Stimulated activated naive CD4-positive, alpha-beta T cell treated with Interleukin-2 at 50 U/mL for 16 hours (primary cell): Measurements from ENCODE around the gene ROR2.
A peak's percentile ranks its signal among the peaks of the same experiment; 100 is the strongest.

Experiments used
- DNase-seq: peaks from one replicate; lab custom pipeline; 2025; lab: John Stamatoyannopoulos, UW

The ROR2 gene

DNA sequence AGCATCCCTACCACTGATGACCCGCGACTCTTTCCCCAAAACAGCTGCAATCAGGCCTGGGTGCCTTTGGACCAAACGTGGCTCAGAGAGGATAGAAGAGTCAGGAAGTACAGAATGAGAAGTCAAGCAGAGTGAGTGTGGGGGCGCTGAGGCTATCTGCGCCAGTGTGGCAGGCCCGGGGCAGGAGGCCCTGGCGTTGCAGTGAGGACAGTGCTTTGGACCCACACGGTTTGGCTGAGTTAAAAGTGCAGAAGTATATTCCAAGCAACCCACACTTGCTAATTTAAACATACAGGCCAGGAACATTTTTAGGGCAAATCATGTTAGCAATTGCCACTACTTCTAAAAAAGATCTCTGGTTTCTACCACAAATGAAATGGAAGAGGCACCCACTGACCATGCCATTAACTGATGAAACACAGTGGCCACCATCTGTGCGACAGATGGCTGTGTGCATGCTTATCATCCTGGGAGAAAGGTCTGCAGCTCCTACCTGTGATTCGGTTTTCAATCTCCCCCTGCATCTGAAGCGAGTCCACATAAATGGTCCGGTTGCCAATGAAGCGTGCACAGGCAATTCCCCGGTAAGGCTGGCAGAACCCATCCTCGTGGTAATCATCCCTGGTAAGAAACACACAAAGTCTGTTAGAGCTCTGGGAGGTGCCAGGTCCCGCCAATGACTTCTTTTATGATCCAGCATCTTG is 213.0 kb downstream of the ROR2 start:
- no peak for DNase-seq

DNA sequence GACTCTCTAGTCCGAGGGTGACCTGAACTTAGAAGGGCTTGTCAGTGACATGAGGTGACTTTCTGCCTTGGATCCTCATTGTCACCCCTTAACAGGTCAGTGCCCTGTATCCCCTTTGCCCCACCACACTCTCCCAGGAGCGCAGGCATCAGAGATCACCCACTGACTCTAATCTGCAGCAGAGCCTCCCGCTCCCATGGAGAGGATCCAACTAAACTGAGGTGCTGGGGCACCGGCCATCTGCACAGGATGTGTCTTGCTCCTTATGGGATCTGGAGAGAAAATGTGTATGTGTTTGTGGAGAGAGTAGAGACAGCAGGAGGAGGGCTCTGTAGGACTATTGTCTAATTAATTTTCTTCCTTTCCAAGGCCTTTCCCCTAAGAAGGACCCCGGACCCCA is 213.7 kb downstream of the ROR2 start:
- no peak for DNase-seq

DNA sequence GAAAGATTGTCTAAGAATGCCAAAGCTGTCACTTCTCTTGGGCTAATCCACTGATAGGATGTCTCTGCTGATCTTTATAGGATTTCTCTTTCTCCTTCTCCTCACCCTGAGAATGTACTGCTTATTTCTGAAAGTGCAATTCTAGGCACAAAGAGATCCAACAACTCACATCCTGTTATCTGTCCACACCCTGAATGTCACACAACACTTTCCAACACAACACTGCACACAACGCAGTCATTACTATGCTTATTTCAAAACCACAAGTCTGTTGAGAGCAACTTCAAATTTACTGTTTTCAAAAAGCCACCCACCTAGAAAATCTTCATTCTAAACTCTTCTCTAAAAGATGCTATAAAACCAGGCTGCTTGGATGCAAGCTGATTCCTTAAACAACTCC is 215.0 kb downstream of the ROR2 start:
- no peak for DNase-seq

DNA sequence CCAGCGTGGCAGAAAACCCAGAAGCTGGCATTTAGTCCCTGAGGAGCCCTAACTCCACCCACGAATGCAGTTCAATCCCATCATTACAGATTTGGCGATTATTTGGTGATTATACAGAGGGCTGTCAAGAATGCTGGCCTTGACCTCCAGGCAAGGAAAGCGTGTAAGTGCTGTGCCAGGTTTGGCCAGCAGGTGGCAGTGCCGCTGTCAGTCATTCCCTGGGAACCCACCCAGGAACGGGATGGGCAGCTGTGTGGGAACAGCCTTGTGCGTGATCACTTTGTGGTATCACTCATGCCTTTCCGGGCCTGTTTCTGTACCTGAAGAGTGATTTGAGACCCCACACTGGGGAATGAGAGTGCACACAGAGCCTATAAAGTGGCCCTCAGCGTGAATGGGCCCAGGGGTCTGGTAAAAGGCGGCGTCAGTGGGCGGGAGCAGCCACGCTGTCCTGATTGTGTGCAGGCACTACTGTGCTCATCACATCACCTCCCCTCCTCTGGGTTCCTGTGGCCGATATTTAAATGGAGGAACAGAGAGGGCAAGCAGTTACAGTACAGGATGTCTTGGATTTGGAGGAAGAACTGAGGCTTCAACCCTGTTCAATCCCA is 215.6 kb downstream of the ROR2 start:
- peak; percentile 37 for DNase-seq

DNA sequence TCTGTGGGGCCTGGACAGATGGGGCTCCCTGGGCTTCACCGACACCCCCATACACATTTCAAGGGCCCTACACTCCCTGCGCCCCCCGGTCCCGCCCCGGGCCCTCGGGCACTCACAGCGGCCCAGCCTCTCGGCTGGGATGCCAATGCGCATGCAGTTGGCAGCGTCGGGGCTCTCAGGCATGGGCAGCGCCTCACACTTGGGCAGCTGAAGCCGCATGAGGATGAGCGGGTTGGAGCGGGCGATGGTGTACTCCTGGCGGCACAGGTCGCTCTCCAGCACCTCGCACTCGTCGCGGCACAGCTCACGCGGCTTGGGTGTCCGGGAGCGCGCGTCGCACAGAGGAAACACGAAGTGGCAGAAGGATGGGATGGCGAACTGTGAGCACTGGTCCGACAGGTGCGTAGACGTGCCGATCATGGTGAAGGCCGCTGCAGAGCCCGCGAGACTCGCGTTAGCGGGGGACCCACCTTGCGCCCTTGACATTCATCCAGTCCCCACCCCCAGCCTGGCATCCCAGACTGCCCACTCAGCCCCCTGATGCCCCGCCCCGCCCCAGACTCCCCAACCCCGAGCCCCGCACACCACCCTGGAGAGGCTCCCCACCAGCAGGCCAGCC is 216.9 kb downstream of the ROR2 start:
- DNase-seq, result no peak

DNA sequence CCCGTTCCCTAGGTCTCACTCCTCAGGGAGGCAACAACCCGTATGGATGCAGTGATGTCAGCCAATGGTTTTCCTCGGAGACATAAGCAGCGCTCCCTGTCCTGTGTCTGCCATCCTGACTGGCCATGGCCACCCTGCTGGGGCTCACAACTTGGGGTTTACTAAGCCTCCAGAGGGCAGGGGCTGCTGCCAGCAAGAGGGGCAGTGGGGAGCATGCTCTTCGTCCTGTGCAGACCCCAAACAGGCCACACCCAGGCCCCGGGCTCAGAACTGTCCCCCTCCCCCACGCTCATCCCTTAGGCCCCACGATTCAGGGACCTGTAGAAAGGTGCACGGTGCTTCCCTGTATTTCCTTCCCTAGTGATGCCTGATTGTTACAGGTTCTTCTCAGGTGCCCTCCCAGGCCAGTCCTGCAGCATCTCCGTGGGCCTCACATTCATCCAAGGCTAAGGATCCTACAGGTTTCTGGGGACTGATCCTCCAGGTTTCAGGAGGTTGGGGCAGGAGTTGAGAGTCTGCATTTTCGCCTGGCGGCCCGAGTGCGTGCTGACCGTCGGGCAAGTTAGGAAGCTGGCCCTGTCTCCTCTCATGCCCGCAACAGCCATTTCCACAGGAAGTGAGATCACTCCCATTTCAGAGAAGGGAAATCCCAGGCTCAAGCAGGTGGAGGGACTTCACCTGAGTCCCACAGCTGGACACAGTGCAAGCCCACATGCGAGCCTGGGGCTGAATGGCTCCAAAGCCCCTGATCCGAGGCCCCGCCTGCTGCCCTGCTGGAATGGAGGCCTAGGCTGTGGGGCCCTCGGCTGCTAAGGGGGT is 217.6 kb downstream of the ROR2 start:
- DNase-seq, result no peak

DNA sequence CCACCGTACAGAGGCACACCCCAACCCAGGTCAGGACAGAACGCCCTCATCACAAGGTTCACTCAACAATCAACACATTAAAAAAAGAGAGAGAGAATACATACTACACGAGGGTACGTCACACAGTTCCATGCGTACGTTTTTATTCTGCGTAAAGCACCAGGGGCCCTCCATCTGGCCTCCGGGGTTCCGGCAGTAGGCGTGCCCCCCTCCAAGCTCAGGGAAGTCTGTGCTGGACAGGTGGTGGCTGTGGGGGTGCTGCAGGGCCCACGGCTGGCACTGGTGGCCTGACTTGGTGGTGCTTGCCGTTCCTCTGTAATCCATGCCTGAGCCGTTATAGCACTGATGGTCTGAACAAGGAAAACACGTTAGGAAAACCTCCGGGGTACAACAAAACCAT is 219.2 kb downstream of the ROR2 start:
- no peak for DNase-seq

DNA sequence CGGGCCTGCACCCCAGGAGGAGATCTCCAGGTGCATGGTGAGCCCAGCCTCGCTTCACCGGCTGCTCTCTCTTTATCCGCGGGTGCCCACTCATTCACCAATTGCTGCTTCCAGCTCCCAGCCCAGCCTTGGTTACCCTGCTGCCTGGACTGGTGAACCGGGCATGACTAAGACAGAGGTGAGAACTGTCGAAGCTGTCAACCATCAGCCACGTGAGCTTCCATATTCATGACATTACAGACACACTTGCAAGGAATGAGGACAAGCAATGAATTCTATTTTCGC is 220.5 kb downstream of the ROR2 start:
- no peak for DNase-seq

DNA sequence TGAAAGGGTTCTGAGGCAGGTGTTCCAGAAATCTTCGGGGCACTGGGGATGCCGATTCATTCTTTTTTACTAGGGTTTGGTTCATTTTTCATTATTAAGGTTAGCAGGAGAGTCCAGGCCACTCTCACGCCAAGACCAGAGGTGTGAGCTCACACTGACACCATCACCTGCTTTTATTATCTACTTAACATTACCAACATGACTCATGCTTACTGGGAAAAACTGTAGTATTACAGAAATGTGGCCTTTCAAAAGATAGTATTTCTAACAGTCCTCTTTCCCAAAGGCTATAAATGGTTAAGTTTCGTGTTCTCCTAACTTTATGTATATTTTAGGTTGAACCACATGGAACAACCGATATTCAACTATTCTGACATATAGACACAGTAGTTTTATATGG is 222.1 kb downstream of the ROR2 start:
- DNase-seq, result no peak

DNA sequence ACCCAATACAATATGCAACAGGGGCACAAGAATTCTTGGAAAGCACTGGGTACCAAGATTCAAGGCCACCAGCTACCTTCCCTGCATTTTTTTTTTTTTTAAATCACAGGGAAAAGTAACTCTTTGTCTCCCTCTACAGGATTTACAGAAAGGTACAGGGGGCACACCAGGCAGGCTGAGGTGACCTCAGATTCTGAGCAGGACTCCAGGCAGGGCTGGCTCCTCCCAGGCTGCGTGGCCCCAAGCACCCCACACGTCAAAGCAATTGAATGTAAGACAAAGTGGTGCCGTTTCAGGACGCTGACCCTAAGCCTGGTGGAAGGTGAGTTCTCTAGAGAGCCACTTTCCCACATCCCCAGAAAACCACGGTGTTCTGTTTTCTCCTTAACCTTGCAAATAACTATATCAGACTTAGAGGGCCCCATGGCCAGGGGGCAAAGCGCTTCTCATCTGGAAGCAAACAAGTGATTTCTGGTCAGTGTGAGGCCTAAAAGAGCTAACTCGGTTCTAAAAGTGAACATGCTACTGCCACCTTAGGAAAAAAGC is 222.6 kb downstream of the ROR2 start:
- no peak for DNase-seq

DNA sequence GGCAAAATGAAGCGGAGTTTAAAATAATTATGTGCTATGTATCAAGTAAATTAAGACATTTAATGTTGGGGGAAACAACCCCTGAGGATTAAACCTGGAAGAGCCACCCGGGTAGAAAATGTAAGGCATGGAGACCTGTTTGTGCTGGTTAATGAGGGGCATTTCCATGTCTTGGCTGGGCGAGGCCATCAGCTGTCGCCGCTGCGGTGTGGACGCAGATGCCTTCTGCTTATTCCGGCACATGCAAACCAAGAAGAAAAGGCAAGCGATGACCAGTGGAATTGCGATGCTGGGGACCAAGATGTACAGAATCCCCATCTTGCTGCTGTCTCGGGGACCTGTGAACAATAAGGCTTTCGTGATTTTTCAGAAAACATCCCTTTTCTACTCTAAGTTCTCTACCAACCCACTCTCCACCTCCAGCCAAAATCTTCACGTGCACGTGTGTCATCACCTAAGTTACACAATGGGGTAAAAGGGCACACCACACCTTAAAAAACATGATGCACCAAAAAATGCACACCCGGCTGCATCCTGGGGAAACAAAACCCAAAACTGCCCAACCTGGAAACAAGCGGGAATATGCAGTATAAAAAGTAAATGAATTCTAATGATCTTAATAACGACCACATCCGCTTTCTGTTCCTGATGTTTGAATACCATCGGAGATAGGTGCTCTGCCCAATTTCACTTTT is 223.5 kb downstream of the ROR2 start:
- DNase-seq, result no peak

DNA sequence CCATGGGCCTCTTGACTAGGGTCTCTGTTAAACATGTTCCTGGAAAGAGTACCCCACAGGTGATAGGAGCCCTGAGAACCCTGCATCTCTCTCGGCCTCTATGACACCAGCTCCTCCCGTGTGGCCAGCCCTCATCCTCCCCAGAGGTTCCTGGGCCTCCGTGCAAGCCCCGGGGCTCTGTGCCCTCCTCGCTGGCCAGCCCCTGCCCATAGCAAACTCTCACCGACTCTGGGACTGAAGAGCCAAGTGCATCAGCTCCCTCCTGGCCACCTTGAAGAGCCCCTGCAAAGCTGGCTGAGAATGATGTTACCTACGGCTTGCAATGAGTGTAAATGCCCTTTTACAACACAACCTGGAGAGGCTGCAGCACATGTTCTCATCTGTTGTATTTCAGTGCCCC is 224.4 kb downstream of the ROR2 start:
- no peak for DNase-seq

DNA sequence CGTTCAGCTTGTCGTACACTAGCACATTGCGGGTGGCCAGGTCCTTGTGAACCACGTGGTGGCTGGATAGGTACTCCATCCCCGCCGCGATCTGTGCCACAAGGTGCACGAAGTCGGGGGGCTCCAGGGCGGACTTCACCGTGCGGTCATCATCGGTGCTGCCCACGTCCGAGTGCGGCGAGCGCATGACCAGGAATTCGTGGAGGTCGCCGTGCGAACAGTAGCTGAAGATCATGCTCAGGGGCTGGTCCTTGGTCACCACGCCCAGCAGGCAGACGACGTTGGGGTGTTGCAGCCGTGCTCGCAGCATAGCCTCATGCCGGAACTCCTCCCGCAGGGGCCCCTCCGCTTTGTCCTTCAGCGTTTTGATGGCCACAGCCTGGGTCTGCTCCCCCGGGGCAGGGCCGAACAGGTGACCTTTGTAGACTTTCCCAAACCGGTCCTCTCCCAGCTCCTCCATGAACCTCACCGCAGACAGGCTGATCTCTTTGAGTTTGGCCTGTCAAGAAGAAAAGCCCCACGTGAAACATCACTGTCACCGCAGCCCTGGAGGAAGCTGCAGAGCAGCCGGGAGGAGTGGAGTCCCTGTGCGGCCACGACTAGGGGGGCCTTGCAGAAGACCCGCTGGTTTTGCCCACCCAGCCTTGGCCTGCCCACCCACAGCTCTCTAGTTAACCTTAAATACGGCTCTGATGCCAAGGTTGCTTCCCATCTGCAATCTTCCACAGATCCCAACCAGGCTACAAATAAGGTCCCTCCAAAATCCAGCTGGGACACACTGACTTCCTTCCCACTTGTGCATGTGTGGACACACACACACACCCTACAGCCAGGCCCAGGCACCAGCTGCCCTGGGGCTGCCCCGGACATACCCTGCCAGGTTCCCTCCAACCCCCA is 225.2 kb downstream of the ROR2 start:
- DNase-seq, result no peak

DNA sequence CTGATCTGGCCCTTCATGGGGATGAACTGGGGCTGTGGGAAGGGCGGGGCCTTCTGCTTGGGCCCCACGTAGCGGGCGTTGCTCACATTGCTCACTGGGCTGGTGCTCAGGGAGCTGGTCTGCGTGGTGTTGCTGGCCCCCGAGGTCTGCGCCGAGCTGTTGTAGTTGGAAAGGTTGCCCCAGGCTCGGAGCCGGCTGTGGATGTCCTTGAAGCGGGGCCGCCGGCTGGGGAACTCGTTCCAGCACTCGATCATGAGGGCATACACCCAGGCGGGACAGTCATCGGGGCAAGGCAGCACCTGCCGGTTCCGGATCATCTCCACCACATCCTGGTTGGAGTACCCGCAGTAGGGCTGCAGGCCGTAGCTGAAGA is 226.0 kb downstream of the ROR2 start:
- DNase-seq, result no peak

DNA sequence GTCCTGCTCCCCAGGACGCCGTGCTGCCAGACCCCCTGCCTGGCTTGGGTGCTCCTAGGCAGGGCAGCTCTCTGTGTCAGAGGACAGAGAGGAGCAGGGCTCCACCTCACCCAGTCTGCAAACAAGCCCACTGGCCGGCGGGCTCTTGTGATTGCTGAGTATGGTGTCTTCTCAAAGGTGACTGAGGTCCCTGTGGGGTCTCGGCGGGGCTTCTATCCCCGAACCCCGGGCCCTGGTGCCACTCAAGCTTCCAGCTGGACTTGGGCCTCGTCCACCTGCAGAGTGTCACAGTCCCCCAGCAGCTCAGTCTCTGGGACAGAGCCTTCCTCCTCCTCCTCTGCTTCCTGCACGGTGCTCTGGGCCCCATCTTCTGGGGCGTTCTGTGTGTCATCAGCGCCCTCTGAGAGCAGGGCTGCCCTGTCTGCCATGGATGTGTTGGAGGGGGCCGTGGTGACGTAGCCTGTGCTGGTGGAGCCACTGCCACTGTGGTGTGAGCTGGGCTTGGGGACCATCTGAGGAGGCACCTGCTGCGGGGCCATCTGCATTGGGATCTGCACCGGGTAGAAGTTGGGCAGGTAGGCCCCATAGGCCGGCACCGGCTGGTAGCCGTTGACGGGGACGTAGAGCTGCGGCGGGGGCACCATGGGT is 226.5 kb downstream of the ROR2 start:
- no peak for DNase-seq

DNA sequence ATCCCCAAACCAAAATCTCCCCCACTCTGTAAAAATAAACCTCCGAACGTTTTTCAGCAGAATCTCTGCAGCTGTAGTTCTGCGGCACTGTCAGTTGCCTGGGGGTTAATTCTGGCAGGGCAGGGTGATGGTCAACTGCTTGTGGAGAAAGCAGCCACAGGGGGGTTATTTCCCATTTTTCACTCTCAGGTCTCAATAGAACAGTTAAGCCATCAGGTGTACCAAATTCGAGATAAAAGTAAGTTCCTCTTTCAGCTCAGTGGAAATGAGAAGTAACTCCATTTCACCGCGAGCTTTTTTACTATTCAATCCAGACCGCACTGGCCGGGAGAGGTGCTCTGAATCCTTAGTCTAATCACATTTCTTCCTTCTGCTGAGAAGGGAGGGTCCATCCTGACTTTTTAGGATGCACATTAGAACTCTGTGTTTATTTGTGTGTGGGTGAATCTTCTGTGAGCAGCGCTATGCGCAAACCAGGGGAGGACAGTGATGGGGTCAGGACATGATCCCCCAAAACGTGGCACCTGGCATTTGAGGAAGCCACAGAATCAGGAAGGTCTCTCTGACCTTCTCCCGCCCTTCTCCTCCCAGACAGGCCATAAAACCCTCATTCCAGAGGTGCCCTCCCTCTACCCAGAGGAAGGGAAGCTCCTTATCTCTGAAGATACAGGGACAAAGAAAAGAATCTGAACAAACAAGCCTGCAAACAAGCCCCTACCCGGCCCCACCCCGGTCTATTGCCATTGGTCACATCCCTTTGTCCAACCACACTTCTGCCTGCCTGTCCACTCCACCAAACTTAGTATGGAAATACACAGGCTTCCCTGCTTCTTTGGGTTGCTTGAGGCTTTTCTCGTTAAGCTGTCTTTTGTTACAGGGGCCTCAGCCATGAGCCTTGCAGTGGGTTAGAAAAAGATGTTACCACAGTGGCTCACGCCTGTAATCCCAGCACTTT is 229.0 kb downstream of the ROR2 start:
- no peak for DNase-seq

DNA sequence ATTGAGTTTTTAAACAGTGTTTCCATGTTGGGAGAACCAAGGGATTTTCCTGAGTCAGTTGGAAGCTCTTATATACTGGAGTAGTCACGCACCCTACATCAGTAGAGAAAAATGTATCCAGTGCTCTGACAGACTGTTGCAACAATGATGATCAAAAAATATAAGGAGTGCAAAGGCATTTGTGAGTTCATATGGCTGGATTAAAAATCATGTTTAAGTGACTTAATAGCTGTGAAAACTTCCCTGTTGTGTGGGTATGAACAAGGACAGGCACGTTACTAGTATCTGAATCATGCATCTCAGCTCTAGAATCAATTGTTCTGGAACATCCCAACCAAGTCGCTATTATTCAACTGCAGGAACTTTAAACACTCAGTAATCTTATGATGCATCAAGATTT is 229.7 kb downstream of the ROR2 start:
- no peak for DNase-seq

DNA sequence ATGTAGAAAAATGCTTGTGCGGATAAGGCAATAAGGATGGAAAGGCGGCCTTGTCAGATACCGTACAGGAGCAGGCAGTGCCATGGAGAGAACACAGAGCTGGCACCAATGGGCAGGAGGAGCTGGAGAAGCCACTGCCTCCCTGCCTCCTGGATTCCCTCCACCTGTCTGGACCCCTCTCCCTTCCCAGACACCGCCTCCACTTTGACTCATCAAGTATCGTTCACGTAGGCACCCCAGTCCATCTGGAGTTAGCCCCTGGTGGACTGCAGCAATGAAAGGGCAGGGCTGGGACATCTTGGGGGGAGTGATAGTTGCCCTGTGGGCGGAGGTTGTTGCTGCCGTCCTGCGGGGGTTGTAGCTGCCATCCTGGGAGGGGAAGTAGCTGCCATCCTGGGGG is 232.0 kb downstream of the ROR2 start:
- DNase-seq, result no peak

DNA sequence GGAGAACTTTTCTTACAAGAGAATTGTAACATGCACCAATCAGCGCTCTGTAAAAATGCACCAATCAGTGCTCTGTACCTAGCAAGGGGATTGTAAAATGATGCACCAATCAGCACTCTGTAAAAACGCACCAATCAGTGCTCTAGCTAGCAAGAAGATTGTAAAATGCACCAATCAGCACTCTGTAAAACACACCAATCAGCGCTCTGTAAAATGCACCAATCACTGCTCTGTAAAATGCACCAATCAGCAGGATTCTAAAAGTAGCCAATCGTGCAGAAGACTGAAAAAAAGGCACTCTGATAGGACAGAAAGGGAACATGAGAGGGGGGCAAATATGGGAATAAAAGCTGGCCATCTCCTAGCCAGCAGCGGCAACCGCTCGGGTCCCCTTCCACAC is 233.2 kb downstream of the ROR2 start:
- no peak for DNase-seq

DNA sequence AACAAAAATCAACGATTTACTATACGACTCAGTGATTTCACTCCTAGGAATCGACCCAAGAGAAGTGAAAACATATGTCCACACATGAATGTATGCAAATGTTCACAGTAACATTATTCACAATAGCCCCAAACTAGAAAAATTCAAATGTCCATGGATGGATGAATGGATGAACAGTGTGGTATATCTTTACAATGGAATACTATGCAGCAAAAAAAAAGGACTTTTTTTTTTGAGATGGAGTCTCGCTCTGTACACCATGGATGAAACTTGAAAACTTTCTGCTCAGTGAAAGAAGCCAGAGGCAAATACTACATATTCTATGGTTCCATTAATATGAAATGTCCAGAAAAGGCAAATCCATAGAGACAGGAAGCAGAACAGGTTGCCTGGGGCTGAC is 233.8 kb downstream of the ROR2 start:
- DNase-seq, result no peak
